HG02623 (cell line): ENCODE measurements around the gene UBR1.

Source experiments
- ATAC-seq: cut with Tn5 transposase; IDR thresholded peaks from one replicate; pipeline ENCODE4 v1.9.1; 2021; ENCODE audit warnings: moderate library complexity; ENCODE audit not compliant: unreplicated experiment

Gene UBR1

GRCh38 chr15:43107751-43108150, 1.9 kb upstream of the UBR1 start:
- ATAC-seq, result no peak

GRCh38 chr15:43106486-43106829, 620 bp upstream of the UBR1 start:
- ATAC-seq, result no peak

GRCh38 chr15:43105077-43105736, 631 bp downstream of the UBR1 start:
- ATAC-seq, result peak; percentile 17

- ATAC-seq, result no peak
Measured at GRCh38 chr15:43104426-43104825, 1.4 kb downstream of the UBR1 start.

- no peak for ATAC-seq
Measured at GRCh38 chr15:43103907-43104306, 1.9 kb downstream of the UBR1 start.

GRCh38 chr15:43102187-43102586, 3.7 kb downstream of the UBR1 start:
- ATAC-seq, result no peak

- ATAC-seq, result no peak
Measured at GRCh38 chr15:43100971-43101370, 4.9 kb downstream of the UBR1 start.

- no peak for ATAC-seq
Measured at GRCh38 chr15:43099105-43099845, 6.6 kb downstream of the UBR1 start.

- no peak for ATAC-seq
Measured at GRCh38 chr15:43096411-43096810, 9.4 kb downstream of the UBR1 start.

GRCh38 chr15:43095708-43096347, 10.0 kb downstream of the UBR1 start:
- ATAC-seq, result no peak

- ATAC-seq, result no peak
Measured at GRCh38 chr15:43095243-43095642, 10.6 kb downstream of the UBR1 start.

- ATAC-seq, result no peak
Measured at GRCh38 chr15:43094416-43095030, 11.3 kb downstream of the UBR1 start.

GRCh38 chr15:43093026-43093425, 12.8 kb downstream of the UBR1 start:
- no peak for ATAC-seq

GRCh38 chr15:43091859-43092258, 14.0 kb downstream of the UBR1 start:
- ATAC-seq, result no peak

- no peak for ATAC-seq
Measured at GRCh38 chr15:43086551-43086950, 19.3 kb downstream of the UBR1 start.

- no peak for ATAC-seq
Measured at GRCh38 chr15:43085921-43086320, 19.9 kb downstream of the UBR1 start.

GRCh38 chr15:43082509-43082908, 23.3 kb downstream of the UBR1 start:
- no peak for ATAC-seq

- ATAC-seq, result no peak
Measured at GRCh38 chr15:43081283-43081682, 24.6 kb downstream of the UBR1 start.

GRCh38 chr15:43071451-43071850, 34.4 kb downstream of the UBR1 start:
- ATAC-seq, result no peak

- no peak for ATAC-seq
Measured at GRCh38 chr15:43070893-43071292, 34.9 kb downstream of the UBR1 start.

GRCh38 chr15:43070249-43070648, 35.6 kb downstream of the UBR1 start:
- ATAC-seq, result no peak
